Thyroid gland (tissue), 4 donors: ENCODE results near the gene TMC8.

Experiments used
- POLR2A ChIP-seq, 2 donors: fragments of 450-650 bp; IDR thresholded peaks; one replicate each; pipeline ENCODE4 v1.6.1; 2017; ENCODE audit warnings: antibody characterized with exemption in 2 of 2, mild to moderate bottlenecking in 2 of 2, moderate library complexity in 1 of 2
- TF ChIP-seq, protein P1 (sequence below), 6 experiments: fragments of 200-600 bp in 3 of 6; fragments of 450-650 bp in 3 of 6; sonication (generic) in 3 of 6; IDR thresholded peaks; one replicate each; pipeline ENCODE4 v1.5.1; 2016 to 2019; ENCODE audit warnings: antibody characterized with exemption in 6 of 6, mild to moderate bottlenecking in 2 of 6, inconsistent platforms in 1 of 6, moderate library complexity in 1 of 6

GRCh38 chr17:78108726-78109488, 21.7 kb upstream of the TMC8 start:
- TF ChIP-seq, protein P1, sequence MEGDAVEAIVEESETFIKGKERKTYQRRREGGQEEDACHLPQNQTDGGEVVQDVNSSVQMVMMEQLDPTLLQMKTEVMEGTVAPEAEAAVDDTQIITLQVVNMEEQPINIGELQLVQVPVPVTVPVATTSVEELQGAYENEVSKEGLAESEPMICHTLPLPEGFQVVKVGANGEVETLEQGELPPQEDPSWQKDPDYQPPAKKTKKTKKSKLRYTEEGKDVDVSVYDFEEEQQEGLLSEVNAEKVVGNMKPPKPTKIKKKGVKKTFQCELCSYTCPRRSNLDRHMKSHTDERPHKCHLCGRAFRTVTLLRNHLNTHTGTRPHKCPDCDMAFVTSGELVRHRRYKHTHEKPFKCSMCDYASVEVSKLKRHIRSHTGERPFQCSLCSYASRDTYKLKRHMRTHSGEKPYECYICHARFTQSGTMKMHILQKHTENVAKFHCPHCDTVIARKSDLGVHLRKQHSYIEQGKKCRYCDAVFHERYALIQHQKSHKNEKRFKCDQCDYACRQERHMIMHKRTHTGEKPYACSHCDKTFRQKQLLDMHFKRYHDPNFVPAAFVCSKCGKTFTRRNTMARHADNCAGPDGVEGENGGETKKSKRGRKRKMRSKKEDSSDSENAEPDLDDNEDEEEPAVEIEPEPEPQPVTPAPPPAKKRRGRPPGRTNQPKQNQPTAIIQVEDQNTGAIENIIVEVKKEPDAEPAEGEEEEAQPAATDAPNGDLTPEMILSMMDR (IDR thresholded peaks at IDR 0.05) = no peak
- TF ChIP-seq POLR2A (IDR thresholded peaks at IDR 0.05) = no peak
